Right lobe of liver (tissue), 6 donors: ENCODE measurements around the gene CCDC9B. TPM values are rescaled to one million over a fixed set of nuclear protein-coding genes. Genes with fewer than 3 reads are reported as not detected.

Experiments used
- ATAC-seq, 4 donors: fragments of 200-7000 bp; cut with Tn5 transposase; one replicate each; pipeline ENCODE4 v1.9.1; 2020; ENCODE audit warnings: mild to moderate bottlenecking in 4 of 4, moderate library complexity in 4 of 4
- DNase-seq, 3 donors: peaks; one replicate each; pipeline ENCODE4 v3.0.0-alpha.2; 2020
- H3K27ac ChIP-seq, 3 donors: fragments of 200-600 bp; one replicate each; pipeline ENCODE4 v1.8.0; 2022
- H3K27me3 ChIP-seq, 2 donors: fragments of 200-600 bp; one replicate each; pipeline ENCODE4 v1.8.0; 2022
- H3K36me3 ChIP-seq, 4 donors: fragments of 200-600 bp; sonication (generic) in 1 of 4; one replicate each; pipeline versions ENCODE4 v1.5.1 to v1.8.0; 2017 to 2022; ENCODE audit warnings: control low read depth in 1 of 4
- H3K4me1 ChIP-seq, 4 donors: fragments of 200-600 bp; sonication (generic) in 1 of 4; one replicate each; pipeline versions ENCODE4 v1.5.1 to v1.8.0; 2017 to 2022; ENCODE audit warnings: control low read depth in 1 of 4
- H3K4me3 ChIP-seq, 3 donors: fragments of 200-600 bp; one replicate each; pipeline ENCODE4 v1.8.0; 2022
- H3K9me3 ChIP-seq, 4 donors: fragments of 200-600 bp; sonication (generic) in 1 of 4; one replicate each; pipeline versions ENCODE4 v1.5.1 to v1.8.0; 2017 to 2022; ENCODE audit warnings: control low read depth in 1 of 4
- CTCF ChIP-seq, 4 donors: fragments of 200-600 bp in 3 of 4; fragments of 450-650 bp in 1 of 4; IDR thresholded peaks; one replicate each; pipeline versions ENCODE4 v1.5.1 to v1.8.0; 2016 to 2022; ENCODE audit warnings: antibody characterized with exemption in 4 of 4, mild to moderate bottlenecking in 2 of 4
- POLR2A ChIP-seq: fragments of 450-650 bp; IDR thresholded peaks from one replicate; pipeline ENCODE4 v1.6.1; 2017; ENCODE audit warnings: antibody characterized with exemption, mild to moderate bottlenecking
- WGBS: methylation state at CpG from one replicate; pipeline ENCODE4 v1.1.6; 2018; ENCODE audit warnings: low coverage, low lambda C conversion rate; ENCODE audit not compliant: insufficient coverage; ENCODE audit errors: missing lambda C conversion rate; 5-methylcytosine and 5-hydroxymethylcytosine counted together
- intact Hi-C, 2 donors: fragments of 100-400 bp; cut with DNase I; formaldehyde crosslinking; loops; one replicate each; pipeline versions ENCODE4 v1.11.2 to v1.14.1; 2022
- total RNA-seq, 6 experiments: library from RNA; depleted of rRNA in 2 of 6; stranded (reverse); fragments of >200 nt in 2 of 6; fragmentation: NEBNext Ultra II Directional in 3 of 6; extraction: Animal tissue kit (Norgen Biotek cat#: 25700) in 3 of 6; gene quantifications; one replicate each; pipeline versions ENCODE4 v1.1.0 to v1.2.4, GENCODE V29; 2016 to 2023
- donor health status: DM: no; HTN: yes; CAD: no.
- donor health status: DM: no; HTN: no; CAD: no.
- donor health status: DM: no; HTN: no; CAD: no.
- donor health status: DM: no; HTN: yes; CAD: no.
- donor health status: DM: no; HTN: yes; CAD: no.

The CCDC9B gene
- total RNA-seq, 6 experiments from 2014 or later, result 4.2 to 11.9 (median 4.7) TPM

- Histone ChIP-seq H3K27me3 (peaks cover 0 to 23% of the 10 kb centered on the region in 2 donors), H3K27ac (no peak overlapping the region), H3K4me3 (no peak overlapping the region), H3K9me3 (no peaks in the 10 kb centered on the region), H3K36me3 (no peaks in the 10 kb centered on the region), H3K4me1 (peaks cover 0 to 24% (median 0%) of the 10 kb centered on the region in 4 donors)
- ATAC-seq, result no peak
- TF ChIP-seq CTCF (IDR thresholded peaks at IDR 0.05) (no peak), POLR2A (no peak)
- no peak for DNase-seq
- 88% methylated on average over 4 of the region's 4 CpGs for WGBS
- intact Hi-C loops, result no loop called here
Observed at GRCh38 chr15:40285151-40285550, 55.6 kb downstream of the CCDC9B start.

GRCh38 chr15:40283615-40284300 lies 57.0 kb downstream of the CCDC9B start:
- H3K4me3 ChIP-seq, result no peak overlapping the region
- H3K36me3 ChIP-seq, result no peaks in the 10 kb centered on the region
- ATAC-seq, result no peak
- no peak for DNase-seq
- intact Hi-C loops, result no loop called here
- TF ChIP-seq CTCF (IDR thresholded peaks at IDR 0.05) (no peak), POLR2A (no peak)
- no peak overlapping the region for H3K27ac ChIP-seq
- 50% methylated on average over 15 of the region's 33 CpGs for WGBS
- peaks cover 0 to 17% (median 0%) of the 10 kb centered on the region in 4 donors for H3K4me1 ChIP-seq
- no peaks in the 10 kb centered on the region for H3K9me3 ChIP-seq
- peaks cover 0 to 27% of the 10 kb centered on the region in 2 donors for H3K27me3 ChIP-seq

- TF ChIP-seq POLR2A (no peak), CTCF (IDR thresholded peaks at IDR 0.05) (no peak)
- 7% methylated on average over 19 of the region's 76 CpGs for WGBS
- intact Hi-C loops, result no loop called here
- peak within 1 kb of the TSS; percentile 22 to 51 (median 40) for H3K4me3 ChIP-seq
- no peaks in the 10 kb centered on the region for H3K36me3 ChIP-seq
- peaks cover 0 to 27% of the 10 kb centered on the region in 2 donors for H3K27me3 ChIP-seq
- H3K27ac ChIP-seq, result no peak within 1 kb of the TSS
- peaks cover 0 to 17% (median 0%) of the 10 kb centered on the region in 4 donors for H3K4me1 ChIP-seq
- H3K9me3 ChIP-seq, result no peaks in the 10 kb centered on the region
- ATAC-seq (peak in 2 of 4 donors; percentile 8), DNase-seq (no peak)
Observed at GRCh38 chr15:40282869-40283614, 57.7 kb downstream of the CCDC9B start, which contains the start of gene ANKRD63. Gene ANKRD63 (minus strand): TSS chr15:40283064. CDS start chr15:40282586, 478 bp downstream.

GRCh38 chr15:40282147-40282868 lies 58.4 kb downstream of the CCDC9B start:
- Histone ChIP-seq H3K4me3 (peak overlapping the region; percentile 22 to 51 (median 40)), H3K9me3 (no peaks in the 10 kb centered on the region), H3K27me3 (peaks cover 0 to 27% of the 10 kb centered on the region in 2 donors), H3K36me3 (no peaks in the 10 kb centered on the region), H3K4me1 (peaks cover 0 to 17% (median 0%) of the 10 kb centered on the region in 4 donors), H3K27ac (no peak overlapping the region)
- TF ChIP-seq CTCF (IDR thresholded peaks at IDR 0.05), result peak in 3 of 4 donors; percentile 37 to 59 (median 54)
- TF ChIP-seq POLR2A, result no peak
- DNase-seq (peak; percentile 75 to 86 (median 85)), ATAC-seq (peak; percentile 75 to 84 (median 82))
- intact Hi-C loops, result no loop called here
- WGBS, result no CpG with 5 or more reads among the region's 92 CpGs
